H1 (cell line): ENCODE results near the gene APEH. TPM values are rescaled to one million over a fixed set of nuclear protein-coding genes. Genes with fewer than 3 reads are reported as not detected.

Experiments used
- CTCF ChIA-PET: fragments of 300-600 bp; sonication (Branson Sonifier 250); formaldehyde crosslinking; loops from one replicate; lab custom pipeline; 2021; ENCODE audit not compliant: partially characterized antibody; lab: Charles Lee
- POLR2A ChIA-PET: fragments of 300-600 bp; sonication (Branson Sonifier 250); formaldehyde crosslinking; loops from one replicate; lab custom pipeline; 2021; ENCODE audit warnings: inconsistent platforms; ENCODE audit not compliant: partially characterized antibody; lab: Charles Lee
- DNase-seq, 2 experiments: peaks; one replicate each; pipeline versions ENCODE4 v3.0.0 to v3.0.0-alpha.2; 2010 to 2022; ENCODE audit warnings: low spot score in 2 of 2, low read depth in 1 of 2, mixed read lengths in 1 of 2
- FAIRE-seq: peaks from 2 replicates; lab custom pipeline; 2011; peaks lifted over from hg19 to GRCh38; lab: Jason Lieb, UNC
- H2AFZ ChIP-seq: 2 replicates; pipeline ENCODE4 v1.8.1; 2012; ENCODE audit warnings: low read length, inconsistent platforms
- H2AK5ac ChIP-seq: 2 replicates; pipeline ENCODE4 v1.6.1; 2013; ENCODE audit warnings: low read depth, low read length
- H2BK120ac ChIP-seq: replicated peaks from 2 replicates; pipeline ENCODE3; 2013; ENCODE audit warnings: low read depth, low read length, inconsistent platforms
- H2BK12ac ChIP-seq: 2 replicates; pipeline ENCODE4 v1.6.1; 2013; ENCODE audit warnings: low read depth, low read length
- H2BK15ac ChIP-seq: 2 replicates; pipeline ENCODE4 v1.6.1; 2013; ENCODE audit warnings: low read length
- H2BK20ac ChIP-seq: 2 replicates; pipeline ENCODE4 v1.6.1; 2013; ENCODE audit warnings: low read length
- H2BK5ac ChIP-seq: 2 replicates; pipeline ENCODE4 v1.6.1; 2013; ENCODE audit warnings: low read depth, low read length
- H3K14ac ChIP-seq: 2 replicates; pipeline ENCODE4 v1.6.1; 2013; ENCODE audit warnings: inconsistent platforms; ENCODE audit not compliant: insufficient read length
- H3K18ac ChIP-seq: 2 replicates; pipeline ENCODE4 v1.6.1; 2013; ENCODE audit warnings: low read length; ENCODE audit errors: extremely low read depth
- H3K23ac ChIP-seq: 2 replicates; pipeline ENCODE4 v1.6.1; 2013; ENCODE audit warnings: inconsistent platforms; ENCODE audit not compliant: insufficient read length
- H3K23me2 ChIP-seq: 2 replicates; pipeline ENCODE4 v1.6.1; 2013; ENCODE audit warnings: low read depth, low read length
- H3K27ac ChIP-seq: 2 replicates; pipeline ENCODE4 v1.6.1; 2011; ENCODE audit warnings: low read depth, low read length, inconsistent platforms
- H3K27me3 ChIP-seq, 4 experiments: replicated peaks in 1 of 4; 1 replicate in 1 of 4; 2 replicates in 3 of 4; pipeline versions ENCODE4 v1.6.1 to v1.8.1; 2011 to 2013; ENCODE audit warnings: low read length in 3 of 4, mild to moderate bottlenecking in 3 of 4, inconsistent platforms in 2 of 4, mixed read lengths in 2 of 4, moderate library complexity in 1 of 4; ENCODE audit not compliant: control insufficient read depth in 3 of 4, insufficient read depth in 3 of 4; ENCODE audit errors: extremely low read depth in 1 of 4
- H3K36me3 ChIP-seq, 4 experiments: 2 replicates each; pipeline versions ENCODE4 v1.6.1 to v1.8.1; 2011 to 2013; ENCODE audit warnings: mild to moderate bottlenecking in 4 of 4, low read length in 3 of 4, moderate library complexity in 2 of 4, control low read depth in 1 of 4, inconsistent platforms in 1 of 4; ENCODE audit not compliant: insufficient read depth in 4 of 4, control insufficient read depth in 2 of 4
- H3K4ac ChIP-seq: replicated peaks from 2 replicates; pipeline ENCODE3; 2013; ENCODE audit warnings: low read length, low read depth, mixed read lengths, inconsistent platforms; ENCODE audit not compliant: insufficient read length
- H3K4me1 ChIP-seq, 4 experiments: replicated peaks in 1 of 4; 1 replicate in 1 of 4; 2 replicates in 3 of 4; pipeline versions ENCODE4 v1.6.1 to v1.8.1; 2011 to 2013; ENCODE audit warnings: low read length in 3 of 4, inconsistent platforms in 2 of 4, mixed read lengths in 1 of 4; ENCODE audit not compliant: insufficient read depth in 4 of 4, control insufficient read depth in 3 of 4
- H3K4me2 ChIP-seq, 2 experiments: 2 replicates each; pipeline versions ENCODE4 v1.6.1 to v1.8.1; 2011 to 2013; ENCODE audit warnings: low read depth in 2 of 2, low read length in 2 of 2, control low read depth in 1 of 2, inconsistent platforms in 1 of 2, mild to moderate bottlenecking in 1 of 2; ENCODE audit not compliant: insufficient read depth in 1 of 2
- H3K4me3 ChIP-seq, 4 experiments: fragments of 200-600, 300-600 bp in 1 of 4; sonication (generic), shearing (Covaris generic), sonication (Bioruptor Twin) in 1 of 4; 2 replicates each; pipeline versions ENCODE4 v1.5.1 to v1.8.1; 2011 to 2016; ENCODE audit warnings: low read length in 4 of 4, low read depth in 3 of 4, control low read depth in 2 of 4, inconsistent platforms in 2 of 4, mild to moderate bottlenecking in 2 of 4, mixed read lengths in 1 of 4, moderate library complexity in 1 of 4; ENCODE audit not compliant: insufficient read depth in 2 of 4; ENCODE audit errors: extremely low read depth in 1 of 4
- H3K56ac ChIP-seq: replicated peaks from 2 replicates; pipeline ENCODE3; 2013; ENCODE audit warnings: low read depth, mild to moderate bottlenecking, mixed read lengths, low read length, inconsistent platforms; ENCODE audit not compliant: insufficient read length
- H3K79me1 ChIP-seq: 2 replicates; pipeline ENCODE4 v1.6.1; 2013; ENCODE audit warnings: low read depth, low read length, control low read depth
- H3K79me2 ChIP-seq, 2 experiments: 2 replicates each; pipeline versions ENCODE4 v1.6.1 to v1.8.1; 2012 to 2013; ENCODE audit warnings: low read length in 2 of 2, mild to moderate bottlenecking in 2 of 2, inconsistent platforms in 1 of 2; ENCODE audit not compliant: insufficient read depth in 2 of 2, control insufficient read depth in 1 of 2
- H3K9ac ChIP-seq, 4 experiments: replicated peaks in 1 of 4; 1 replicate in 1 of 4; 2 replicates in 3 of 4; pipeline versions ENCODE4 v1.6.1 to v1.8.1; 2011 to 2013; ENCODE audit warnings: low read depth in 3 of 4, low read length in 3 of 4, control low read depth in 2 of 4, mild to moderate bottlenecking in 2 of 4, moderate library complexity in 2 of 4, inconsistent platforms in 1 of 4; ENCODE audit errors: extremely low read depth in 1 of 4
- H3K9me3 ChIP-seq, 2 experiments: 2 replicates each; pipeline versions ENCODE4 v1.6.1 to v1.8.1; 2012 to 2013; ENCODE audit warnings: mild to moderate bottlenecking in 2 of 2, moderate library complexity in 2 of 2, control low read depth in 1 of 2, inconsistent platforms in 1 of 2, low read depth in 1 of 2, low read length in 1 of 2, mixed read lengths in 1 of 2; ENCODE audit not compliant: insufficient read depth in 2 of 2
- H4K20me1 ChIP-seq, 2 experiments: replicated peaks in 1 of 2; 2 replicates each; pipeline versions ENCODE3 to v1.8.1; 2011 to 2013; ENCODE audit warnings: inconsistent platforms in 2 of 2, low read length in 2 of 2, mild to moderate bottlenecking in 1 of 2; ENCODE audit not compliant: insufficient read depth in 2 of 2, control insufficient read depth in 1 of 2
- H4K5ac ChIP-seq: 2 replicates; pipeline ENCODE4 v1.6.1; 2013; ENCODE audit warnings: low read length, low read depth, mixed read lengths, inconsistent platforms; ENCODE audit not compliant: insufficient read length
- H4K8ac ChIP-seq: 2 replicates; pipeline ENCODE4 v1.8.0; 2013; ENCODE audit warnings: mild to moderate bottlenecking, moderate library complexity, low read length, inconsistent platforms; ENCODE audit not compliant: insufficient read depth; ENCODE audit errors: extremely low read depth
- H4K91ac ChIP-seq: replicated peaks from 2 replicates; pipeline ENCODE3; 2013; ENCODE audit warnings: low read length, mixed read lengths, inconsistent platforms; ENCODE audit not compliant: insufficient read length
- POLR2A ChIP-seq, 2 experiments: IDR thresholded peaks; 1 replicate in 1 of 2; 2 replicates in 1 of 2; pipeline ENCODE4 v1.6.1; 2011; ENCODE audit warnings: low read depth in 2 of 2, low read length in 2 of 2, mild to moderate bottlenecking in 2 of 2; ENCODE audit errors: control extremely low read depth in 1 of 2
- SIX5 ChIP-seq: IDR thresholded peaks from 2 replicates; pipeline ENCODE4 v1.6.1; 2011; ENCODE audit warnings: mild to moderate bottlenecking, low read depth, low read length
- WGBS, 2 experiments: shearing (Covaris generic) in 1 of 2; methylation state at CpG; one replicate each; pipeline versions ENCODE4 v1.1.6 to v1.1.7; 2013 to 2015; ENCODE audit warnings: low lambda C conversion rate in 2 of 2, mixed read lengths in 2 of 2, inconsistent platforms in 1 of 2, low coverage in 1 of 2, missing lambda C conversion rate in 1 of 2; ENCODE audit not compliant: insufficient replicate concordance in 2 of 2, insufficient coverage in 1 of 2, insufficient read length in 1 of 2; ENCODE audit errors: extremely low coverage in 1 of 2, missing lambda C conversion rate in 1 of 2; 5-methylcytosine and 5-hydroxymethylcytosine counted together
- polyA plus RNA-seq, 7 experiments: library from polyadenylated mRNA; depleted of rRNA in 3 of 7; stranded (reverse) in 5 of 7; unstranded in 2 of 7; fragments of >200 nt in 5 of 7; fragments of 200-250 nt in 2 of 7; gene quantifications; 1 replicate in 5 of 7; 2 replicates in 1 of 7; 4 replicates in 1 of 7; pipeline versions ENCODE4 v1.2.1 to v1.2.3, GENCODE V29; 2011 to 2013; ENCODE audit warnings: missing spikeins in 2 of 7, mixed read lengths in 2 of 7
- total RNA-seq: library from RNA; stranded (reverse); fragmentation: NEBNext Ultra II Directional; extraction: Animal tissue kit (Norgen Biotek cat#: 25700); gene quantifications from 2 replicates; pipeline ENCODE4 v1.2.1, GENCODE V29; 2021

Gene APEH
- total and polyA plus RNA-seq, 2 of the 8 experiments (the other 6 are each of a cell fraction or from before 2014, with no cell fraction given) = 222 to 260 TPM

- H2BK20ac ChIP-seq = no peak overlapping the region
- WGBS, 2 experiments = 88% methylated on average over 13 of the region's 13 CpGs; no CpG with 5 or more reads in 1 of the 2 experiments
- H2AFZ ChIP-seq = no peak overlapping the region
- no peak overlapping the region for H2AK5ac ChIP-seq
- POLR2A ChIA-PET = interaction anchor here (0.9 to 7.3 kb wide), 6 partner anchors 8 to 152 kb away, joined by 3 to 57 read pairs (median 3); partner anchors contain the start of gene GMPPB
- no peak overlapping the region for H4K5ac ChIP-seq
- H3K56ac ChIP-seq = no peak overlapping the region
- FAIRE-seq (no peak), DNase-seq (no peak)
- no peak overlapping the region for H3K4ac ChIP-seq
- H3K4me2 ChIP-seq = no peak overlapping the region
- H3K23ac ChIP-seq = no peak overlapping the region
- H3K4me3 ChIP-seq = no peak overlapping the region
- TF ChIP-seq SIX5 = no peak
- TF ChIP-seq POLR2A (IDR thresholded peaks at IDR 0.05; ENCODE audit: control extremely low read depth in 1 of 2, low read depth in 2 of 2, low read length in 2 of 2) = peak in 1 of 2 experiments; percentile 12; a peak in 1 of 3 replicates
- H2BK15ac ChIP-seq = no peak overlapping the region
- no peak overlapping the region for H3K9ac ChIP-seq
- CTCF ChIA-PET = interaction anchor here (0.5 to 7.8 kb wide), 3 partner anchors 13 to 190 kb away, joined by 3 to 127 read pairs (median 3); no protein-coding TSS in a partner anchor
- H4K20me1 ChIP-seq = peaks cover under 1 to 13% of the 10 kb centered on the region in 2 experiments
- no peak overlapping the region for H4K91ac ChIP-seq
- no peak overlapping the region for H3K18ac ChIP-seq
- H3K23me2 ChIP-seq = peaks cover 9% of the 10 kb centered on the region; the same call in 1 of the 2 replicates
- no peak overlapping the region; the same call in 1 of the 2 replicates for H4K8ac ChIP-seq
- no peaks in the 10 kb centered on the region for H3K9me3 ChIP-seq
- H2BK5ac ChIP-seq = no peak overlapping the region
- no peak overlapping the region for H2BK12ac ChIP-seq
- no peaks in the 10 kb centered on the region for H3K79me1 ChIP-seq
- H3K27ac ChIP-seq = no peak overlapping the region
- no peaks in the 10 kb centered on the region for H3K79me2 ChIP-seq
- peaks cover 0 to 12% (median 9%) of the 10 kb centered on the region in 4 experiments; a peak in 5 of 7 replicates for H3K4me1 ChIP-seq
- no peaks in the 10 kb centered on the region for H3K27me3 ChIP-seq
- H3K36me3 ChIP-seq = no peaks in the 10 kb centered on the region; a peak in 1 of 8 replicates
- no peak overlapping the region for H3K14ac ChIP-seq
- no peak overlapping the region for H2BK120ac ChIP-seq
These were observed 41.5 kb downstream of the APEH start for GRCh38 chr3:49715611-49716121.
